Globus pallidus (tissue), 1 donor: ENCODE measurements around the gene CHST13.

Source experiments
- DNase-seq: peaks from one replicate; pipeline ENCODE4 v3.0.0-alpha.2; 2015; ENCODE audit warnings: low spot score

The CHST13 gene

GRCh38 chr3:126488185-126488584 is 35.8 kb upstream of the CHST13 start:
- no peak for DNase-seq

- DNase-seq = no peak
Measured at GRCh38 chr3:126488886-126489569, 34.9 kb upstream of the CHST13 start.

- DNase-seq = no peak
Measured at GRCh38 chr3:126490619-126491018, 33.3 kb upstream of the CHST13 start.

GRCh38 chr3:126491221-126492013 is 32.5 kb upstream of the CHST13 start:
- DNase-seq = no peak

GRCh38 chr3:126493051-126493450 is 30.9 kb upstream of the CHST13 start:
- no peak for DNase-seq

- DNase-seq = no peak
Measured at GRCh38 chr3:126493739-126494138, 30.2 kb upstream of the CHST13 start.

- no peak for DNase-seq
Measured at GRCh38 chr3:126494204-126494969, 29.6 kb upstream of the CHST13 start.

- DNase-seq = no peak
Measured at GRCh38 chr3:126494970-126495230, 29.1 kb upstream of the CHST13 start.

GRCh38 chr3:126495786-126496185 is 28.2 kb upstream of the CHST13 start:
- DNase-seq = no peak

- no peak for DNase-seq
Measured at GRCh38 chr3:126496894-126497850, 26.8 kb upstream of the CHST13 start.

- no peak for DNase-seq
Measured at GRCh38 chr3:126497956-126498355, 26.0 kb upstream of the CHST13 start.

- no peak for DNase-seq
Measured at GRCh38 chr3:126498461-126498860, 25.5 kb upstream of the CHST13 start.

GRCh38 chr3:126498929-126499328 is 25.0 kb upstream of the CHST13 start:
- no peak for DNase-seq

GRCh38 chr3:126499401-126499800 is 24.6 kb upstream of the CHST13 start:
- DNase-seq = no peak

GRCh38 chr3:126500016-126500415 is 23.9 kb upstream of the CHST13 start:
- no peak for DNase-seq

GRCh38 chr3:126501054-126501453 is 22.9 kb upstream of the CHST13 start:
- DNase-seq = no peak

GRCh38 chr3:126501736-126502135 is 22.2 kb upstream of the CHST13 start:
- no peak for DNase-seq

- DNase-seq = no peak
Measured at GRCh38 chr3:126502656-126503055, 21.3 kb upstream of the CHST13 start.

GRCh38 chr3:126503701-126504100 is 20.3 kb upstream of the CHST13 start:
- DNase-seq = no peak

GRCh38 chr3:126507886-126508285 is 16.1 kb upstream of the CHST13 start:
- DNase-seq = no peak

GRCh38 chr3:126508564-126508964 is 15.4 kb upstream of the CHST13 start:
- no peak for DNase-seq
